K562 (cell line): Measurements from ENCODE around the gene ZNF296. TPM values are rescaled to one million over a fixed set of nuclear protein-coding genes. Genes with fewer than 3 reads are reported as not detected.

Experiments used
- GATAD2A ChIP-seq: fragments of 450-650 bp; IDR thresholded peaks from 2 replicates; pipeline ENCODE4 v1.6.1; 2017
- GTF2F1 ChIP-seq: IDR thresholded peaks from 2 replicates; pipeline ENCODE4 v1.6.1; 2011; ENCODE audit warnings: low read depth, low read length, improper control_type of control experiment
- KDM5B ChIP-seq: fragments of 200-600 bp; sonication (generic); IDR thresholded peaks from 2 replicates; pipeline ENCODE4 v1.6.1; 2012; ENCODE audit warnings: low read depth, mild to moderate bottlenecking, moderate library complexity, low read length, control low read depth, inconsistent platforms; ENCODE audit not compliant: insufficient replicate concordance
- NFE2 ChIP-seq: IDR thresholded peaks from 2 replicates; pipeline ENCODE4 v1.6.1; 2014; ENCODE audit warnings: antibody characterized with exemption, low read depth
- NR2C2 ChIP-seq, 2 experiments: fragments of 200-800 bp in 1 of 2; sonication (Bioruptor generic) in 1 of 2; sonication (generic) in 1 of 2; formaldehyde crosslinking in 1 of 2; IDR thresholded peaks; 2 replicates each; pipeline versions ENCODE4 v1.6.1 to v1.8.0; 2016 to 2022; ENCODE audit warnings: mild to moderate bottlenecking in 1 of 2, missing compliant biosample characterization in 1 of 2, missing genetic modification characterization in 1 of 2, missing genetic modification reagents in 1 of 2
- POLR2G ChIP-seq: fragments of 200-400 bp; formaldehyde crosslinking; IDR thresholded peaks from 2 replicates; pipeline ENCODE4 v1.6.1; 2017; ENCODE audit warnings: low read depth, mild to moderate bottlenecking, antibody characterized with exemption, low read length, moderate library complexity
- SAFB ChIP-seq: fragments of 200-400 bp; formaldehyde crosslinking; IDR thresholded peaks from 2 replicates; pipeline ENCODE4 v1.6.1; 2017; ENCODE audit warnings: low read depth, low read length, borderline replicate concordance
- polyA plus RNA-seq, 8 experiments: library from polyadenylated mRNA; depleted of rRNA in 4 of 8; stranded (reverse) in 5 of 8; unstranded in 3 of 8; fragments of >200 nt; fragmentation: Nextera tagmentation in 2 of 8; fragmentation: Illumina TruSeq in 1 of 8; extraction: Ambion mirVana in 2 of 8; extraction: Trizol in 1 of 8; gene quantifications; 2 replicates each; pipeline versions ENCODE4 v1.2.1 to v1.2.3, GENCODE V29; 2011 to 2014; ENCODE audit warnings: inconsistent platforms in 1 of 8, missing spikeins in 1 of 8
- total RNA-seq, 7 experiments: library from RNA; depleted of rRNA in 6 of 7; stranded (reverse); fragments of >200 nt in 6 of 7; fragmentation: Illumina TruSeq in 2 of 7; extraction: Trizol in 2 of 7; gene quantifications; 2 replicates each; pipeline versions ENCODE4 v1.2.1 to v1.2.3, GENCODE V29; 2011 to 2021; ENCODE audit warnings: low replicate concordance in 1 of 7
- TF ChIP-seq, protein P1 (sequence below): fragments of 200-800 bp; sonication (Bioruptor generic); IDR thresholded peaks from 2 replicates; pipeline ENCODE4 v1.6.1; 2017; ENCODE audit warnings: missing genetic modification characterization, missing compliant biosample characterization
- TF ChIP-seq, protein P2 (sequence below): sonication (generic); formaldehyde crosslinking; IDR thresholded peaks from 2 replicates; pipeline ENCODE4 v1.8.1; 2023; ENCODE audit warnings: mild to moderate bottlenecking, missing genetic modification reagents
- TF ChIP-seq, protein P3 (sequence below): fragments of 450-650 bp; IDR thresholded peaks from 2 replicates; pipeline ENCODE4 v1.6.1; 2016; ENCODE audit warnings: mild to moderate bottlenecking

The ZNF296 gene
- total and polyA plus RNA-seq, 9 of the 15 experiments (the other 6 are each of a cell fraction or from before 2014, with no cell fraction given), result 0.03 to 8.8 (median 0.47) TPM; not detected in 1

DNA sequence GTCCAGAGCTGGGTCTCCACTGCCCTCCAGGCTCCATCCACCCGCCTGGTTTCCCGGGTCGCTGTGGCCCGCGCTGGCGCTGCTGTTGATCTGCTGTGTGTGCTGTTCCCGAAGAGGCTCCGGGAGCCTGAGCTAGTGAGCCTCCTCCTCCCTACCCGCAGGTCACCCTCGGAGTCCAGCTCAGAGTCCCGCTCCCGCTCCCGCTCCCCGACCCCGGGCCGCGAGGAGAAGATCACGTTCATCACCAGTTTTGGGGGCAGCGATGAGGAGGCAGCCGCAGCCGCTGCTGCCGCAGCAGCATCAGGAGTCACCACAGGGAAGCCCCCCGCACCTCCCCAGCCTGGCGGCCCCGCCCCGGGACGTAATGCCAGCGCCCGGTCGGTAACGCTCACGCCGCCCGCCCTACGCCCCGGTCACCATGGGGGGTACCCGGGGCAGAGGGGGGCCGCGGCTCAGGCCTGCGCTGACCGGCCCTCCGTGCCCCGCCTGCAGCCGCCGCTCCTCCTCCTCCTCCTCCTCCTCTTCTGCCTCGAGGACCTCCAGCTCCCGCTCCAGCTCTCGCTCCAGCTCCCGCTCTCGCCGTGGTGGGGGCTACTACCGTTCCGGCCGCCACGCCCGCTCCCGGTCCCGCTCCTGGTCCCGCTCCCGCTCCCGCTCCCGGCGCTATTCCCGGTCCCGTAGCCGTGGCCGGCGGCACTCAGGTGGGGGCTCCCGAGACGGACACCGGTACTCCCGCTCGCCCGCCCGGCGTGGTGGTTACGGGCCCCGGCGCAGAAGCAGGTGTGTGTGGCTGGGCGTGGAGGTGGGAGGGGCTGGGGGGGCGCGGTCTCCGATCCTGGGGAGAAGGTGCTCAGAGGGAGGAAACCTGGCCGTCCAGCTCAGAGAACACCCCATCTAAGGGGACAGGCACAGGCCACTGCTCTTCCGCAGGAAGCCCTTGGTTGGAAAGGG, 12.2 kb downstream of the ZNF296 start (continued):
- TF ChIP-seq POLR2G (0 out of 2 replicates have a peak, but pooled peaks have one; percentile 26), KDM5B (no peak), GTF2F1 (no peak), SAFB (no peak), NR2C2 (CRISPR knock-in tag; IDR thresholded peaks at IDR 0.05) (no peak), NR2C2 (tag; IDR thresholded peaks at IDR 0.05) (no peak), GATAD2A (no peak), NFE2 (no peak)
- TF ChIP-seq, protein P1, sequence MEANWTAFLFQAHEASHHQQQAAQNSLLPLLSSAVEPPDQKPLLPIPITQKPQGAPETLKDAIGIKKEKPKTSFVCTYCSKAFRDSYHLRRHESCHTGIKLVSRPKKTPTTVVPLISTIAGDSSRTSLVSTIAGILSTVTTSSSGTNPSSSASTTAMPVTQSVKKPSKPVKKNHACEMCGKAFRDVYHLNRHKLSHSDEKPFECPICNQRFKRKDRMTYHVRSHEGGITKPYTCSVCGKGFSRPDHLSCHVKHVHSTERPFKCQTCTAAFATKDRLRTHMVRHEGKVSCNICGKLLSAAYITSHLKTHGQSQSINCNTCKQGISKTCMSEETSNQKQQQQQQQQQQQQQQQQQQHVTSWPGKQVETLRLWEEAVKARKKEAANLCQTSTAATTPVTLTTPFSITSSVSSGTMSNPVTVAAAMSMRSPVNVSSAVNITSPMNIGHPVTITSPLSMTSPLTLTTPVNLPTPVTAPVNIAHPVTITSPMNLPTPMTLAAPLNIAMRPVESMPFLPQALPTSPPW, result no peak
- TF ChIP-seq, protein P2, sequence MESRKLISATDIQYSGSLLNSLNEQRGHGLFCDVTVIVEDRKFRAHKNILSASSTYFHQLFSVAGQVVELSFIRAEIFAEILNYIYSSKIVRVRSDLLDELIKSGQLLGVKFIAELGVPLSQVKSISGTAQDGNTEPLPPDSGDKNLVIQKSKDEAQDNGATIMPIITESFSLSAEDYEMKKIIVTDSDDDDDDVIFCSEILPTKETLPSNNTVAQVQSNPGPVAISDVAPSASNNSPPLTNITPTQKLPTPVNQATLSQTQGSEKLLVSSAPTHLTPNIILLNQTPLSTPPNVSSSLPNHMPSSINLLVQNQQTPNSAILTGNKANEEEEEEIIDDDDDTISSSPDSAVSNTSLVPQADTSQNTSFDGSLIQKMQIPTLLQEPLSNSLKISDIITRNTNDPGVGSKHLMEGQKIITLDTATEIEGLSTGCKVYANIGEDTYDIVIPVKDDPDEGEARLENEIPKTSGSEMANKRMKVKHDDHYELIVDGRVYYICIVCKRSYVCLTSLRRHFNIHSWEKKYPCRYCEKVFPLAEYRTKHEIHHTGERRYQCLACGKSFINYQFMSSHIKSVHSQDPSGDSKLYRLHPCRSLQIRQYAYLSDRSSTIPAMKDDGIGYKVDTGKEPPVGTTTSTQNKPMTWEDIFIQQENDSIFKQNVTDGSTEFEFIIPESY (CRISPR knock-in tag), result peak; percentile 4; the same call in 1 of the 2 replicates
- TF ChIP-seq, protein P3, sequence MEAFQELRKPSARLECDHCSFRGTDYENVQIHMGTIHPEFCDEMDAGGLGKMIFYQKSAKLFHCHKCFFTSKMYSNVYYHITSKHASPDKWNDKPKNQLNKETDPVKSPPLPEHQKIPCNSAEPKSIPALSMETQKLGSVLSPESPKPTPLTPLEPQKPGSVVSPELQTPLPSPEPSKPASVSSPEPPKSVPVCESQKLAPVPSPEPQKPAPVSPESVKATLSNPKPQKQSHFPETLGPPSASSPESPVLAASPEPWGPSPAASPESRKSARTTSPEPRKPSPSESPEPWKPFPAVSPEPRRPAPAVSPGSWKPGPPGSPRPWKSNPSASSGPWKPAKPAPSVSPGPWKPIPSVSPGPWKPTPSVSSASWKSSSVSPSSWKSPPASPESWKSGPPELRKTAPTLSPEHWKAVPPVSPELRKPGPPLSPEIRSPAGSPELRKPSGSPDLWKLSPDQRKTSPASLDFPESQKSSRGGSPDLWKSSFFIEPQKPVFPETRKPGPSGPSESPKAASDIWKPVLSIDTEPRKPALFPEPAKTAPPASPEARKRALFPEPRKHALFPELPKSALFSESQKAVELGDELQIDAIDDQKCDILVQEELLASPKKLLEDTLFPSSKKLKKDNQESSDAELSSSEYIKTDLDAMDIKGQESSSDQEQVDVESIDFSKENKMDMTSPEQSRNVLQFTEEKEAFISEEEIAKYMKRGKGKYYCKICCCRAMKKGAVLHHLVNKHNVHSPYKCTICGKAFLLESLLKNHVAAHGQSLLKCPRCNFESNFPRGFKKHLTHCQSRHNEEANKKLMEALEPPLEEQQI, result no peak
